Kidney glomerular epithelial cell (primary cell): Measurements from ENCODE around the gene HELZ.
"Not testable (repeated sequence)": the region's sequence is repeated elsewhere in the genome, so short reads cannot be mapped to it uniquely, and the experiment has no call there.

Experiments used
- DNase-seq: peaks from one replicate; lab custom pipeline; 2025; lab: John Stamatoyannopoulos, UW

Gene HELZ

GRCh38 chr17:67143318-67143717 lies 101.7 kb downstream of the HELZ start:
- no peak for DNase-seq

GRCh38 chr17:67142030-67142429 lies 103.0 kb downstream of the HELZ start:
- DNase-seq, result not testable (repeated sequence)

GRCh38 chr17:67139784-67140665 lies 105.0 kb downstream of the HELZ start:
- no peak for DNase-seq

- no peak for DNase-seq
These were observed 105.7 kb downstream of the HELZ start for GRCh38 chr17:67139289-67139688.

GRCh38 chr17:67138392-67138791 lies 106.6 kb downstream of the HELZ start:
- no peak for DNase-seq

GRCh38 chr17:67137860-67138259 lies 107.1 kb downstream of the HELZ start:
- no peak for DNase-seq

- DNase-seq, result no peak
These were observed 108.0 kb downstream of the HELZ start for GRCh38 chr17:67137026-67137370.

- no peak for DNase-seq
These were observed 108.6 kb downstream of the HELZ start for GRCh38 chr17:67136191-67137025.

- no peak for DNase-seq
These were observed 111.8 kb downstream of the HELZ start for GRCh38 chr17:67133161-67133560.

- no peak for DNase-seq
These were observed 112.6 kb downstream of the HELZ start for GRCh38 chr17:67132366-67132765.

- no peak for DNase-seq
These were observed 114.2 kb downstream of the HELZ start for GRCh38 chr17:67130768-67131167.

- DNase-seq, result no peak
These were observed 115.7 kb downstream of the HELZ start for GRCh38 chr17:67129283-67129682.

GRCh38 chr17:67128700-67129099 lies 116.3 kb downstream of the HELZ start:
- no peak for DNase-seq

GRCh38 chr17:67127925-67128324 lies 117.1 kb downstream of the HELZ start:
- no peak for DNase-seq

GRCh38 chr17:67126983-67127382 lies 118.0 kb downstream of the HELZ start:
- no peak for DNase-seq

- DNase-seq, result not testable (repeated sequence)
These were observed 118.5 kb downstream of the HELZ start for GRCh38 chr17:67126543-67126942.

GRCh38 chr17:67125924-67126323 lies 119.1 kb downstream of the HELZ start:
- DNase-seq, result no peak

- no peak for DNase-seq
These were observed 119.6 kb downstream of the HELZ start for GRCh38 chr17:67125417-67125816.

GRCh38 chr17:67124450-67125148 lies 120.4 kb downstream of the HELZ start:
- DNase-seq, result no peak

GRCh38 chr17:67123699-67124098 lies 121.3 kb downstream of the HELZ start:
- no peak for DNase-seq

- DNase-seq, result no peak
These were observed 123.6 kb downstream of the HELZ start for GRCh38 chr17:67121316-67121891.

GRCh38 chr17:67119102-67119501 lies 125.9 kb downstream of the HELZ start:
- DNase-seq, result no peak
